Measurements from ENCODE around the gene MYH10.

MYH10 gene

DNA sequence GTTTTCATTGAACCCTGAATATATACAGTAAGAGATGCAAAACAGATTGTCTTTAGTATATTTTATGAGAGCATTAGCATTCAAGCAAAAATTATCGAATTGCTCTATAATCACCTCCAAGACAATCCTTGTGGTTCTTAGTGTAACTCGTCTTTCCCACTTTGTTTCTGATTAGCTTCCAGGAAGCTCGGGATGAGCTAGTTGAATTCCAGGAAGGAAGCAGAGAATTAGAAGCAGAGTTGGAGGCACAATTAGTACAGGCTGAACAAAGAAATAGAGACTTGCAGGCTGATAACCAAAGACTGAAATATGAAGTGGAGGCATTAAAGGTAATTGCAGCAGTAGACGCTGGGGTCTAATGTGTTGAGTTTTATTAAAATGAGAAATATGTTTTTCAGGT lies 185.0 kb downstream of the MYH10 start:
- Histone ChIP-seq H2AFZ (ENCODE audit: low read depth, low read length, severe bottlenecking) (no peak overlapping the region), H3K4me2 (ENCODE audit: low read depth, low read length, poor library complexity, severe bottlenecking) (no peak overlapping the region), H3K79me2 (ENCODE audit: insufficient read depth, low read length) (peaks cover 37% of the 10 kb centered on the region), H3K4me3 (ENCODE audit: insufficient read depth, low read length, poor library complexity, severe bottlenecking) (no peak overlapping the region), H4K20me1 (ENCODE audit: low read depth, low read length) (no peaks in the 10 kb centered on the region), H3K9me2 (replicated peaks; ENCODE audit: insufficient read depth, low read length) (no peaks in the 10 kb centered on the region), H3K27me3 (ENCODE audit: low read length) (no peaks in the 10 kb centered on the region), H3K36me3 (ENCODE audit: low read length) (peaks cover 26% of the 10 kb centered on the region), H3K9ac (ENCODE audit: low read length) (no peak overlapping the region), H3K9me3 (ENCODE audit: insufficient read depth, low read length) (no peaks in the 10 kb centered on the region), H3F3A (ENCODE audit: insufficient read depth) (no peaks in the 10 kb centered on the region; the same call in 1 of the 2 replicates), H3K27ac (ENCODE audit: low read depth, low read length) (no peak overlapping the region)
- TF ChIP-seq, protein P1, sequence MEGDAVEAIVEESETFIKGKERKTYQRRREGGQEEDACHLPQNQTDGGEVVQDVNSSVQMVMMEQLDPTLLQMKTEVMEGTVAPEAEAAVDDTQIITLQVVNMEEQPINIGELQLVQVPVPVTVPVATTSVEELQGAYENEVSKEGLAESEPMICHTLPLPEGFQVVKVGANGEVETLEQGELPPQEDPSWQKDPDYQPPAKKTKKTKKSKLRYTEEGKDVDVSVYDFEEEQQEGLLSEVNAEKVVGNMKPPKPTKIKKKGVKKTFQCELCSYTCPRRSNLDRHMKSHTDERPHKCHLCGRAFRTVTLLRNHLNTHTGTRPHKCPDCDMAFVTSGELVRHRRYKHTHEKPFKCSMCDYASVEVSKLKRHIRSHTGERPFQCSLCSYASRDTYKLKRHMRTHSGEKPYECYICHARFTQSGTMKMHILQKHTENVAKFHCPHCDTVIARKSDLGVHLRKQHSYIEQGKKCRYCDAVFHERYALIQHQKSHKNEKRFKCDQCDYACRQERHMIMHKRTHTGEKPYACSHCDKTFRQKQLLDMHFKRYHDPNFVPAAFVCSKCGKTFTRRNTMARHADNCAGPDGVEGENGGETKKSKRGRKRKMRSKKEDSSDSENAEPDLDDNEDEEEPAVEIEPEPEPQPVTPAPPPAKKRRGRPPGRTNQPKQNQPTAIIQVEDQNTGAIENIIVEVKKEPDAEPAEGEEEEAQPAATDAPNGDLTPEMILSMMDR (IDR thresholded peaks at IDR 0.05; ENCODE audit: insufficient read depth, low read length, poor library complexity, severe bottlenecking) = no peak
- TF ChIP-seq EZH2phosphoT487 (conservative IDR thresholded peaks at IDR 0.05; ENCODE audit: low read length) = no peak

- Histone ChIP-seq H3K27me3 (ENCODE audit: low read length) (no peaks in the 10 kb centered on the region), H3K27ac (ENCODE audit: low read depth, low read length) (no peak overlapping the region), H3K36me3 (ENCODE audit: low read length) (peaks cover 23% of the 10 kb centered on the region), H3F3A (ENCODE audit: insufficient read depth) (no peaks in the 10 kb centered on the region; the same call in 1 of the 2 replicates), H2AFZ (ENCODE audit: low read depth, low read length, severe bottlenecking) (no peak overlapping the region), H3K4me2 (ENCODE audit: low read depth, low read length, poor library complexity, severe bottlenecking) (no peak overlapping the region), H3K4me3 (ENCODE audit: insufficient read depth, low read length, poor library complexity, severe bottlenecking) (no peak overlapping the region), H3K9me3 (ENCODE audit: insufficient read depth, low read length) (no peaks in the 10 kb centered on the region), H3K9me2 (replicated peaks; ENCODE audit: insufficient read depth, low read length) (no peaks in the 10 kb centered on the region), H4K20me1 (ENCODE audit: low read depth, low read length) (no peaks in the 10 kb centered on the region), H3K79me2 (ENCODE audit: insufficient read depth, low read length) (peaks cover 47% of the 10 kb centered on the region), H3K9ac (ENCODE audit: low read length) (no peak overlapping the region)
- no peak for TF ChIP-seq EZH2phosphoT487 (conservative IDR thresholded peaks at IDR 0.05; ENCODE audit: low read length)
- TF ChIP-seq, protein P1 (IDR thresholded peaks at IDR 0.05; ENCODE audit: insufficient read depth, low read length, poor library complexity, severe bottlenecking) = no peak
Measured at GRCh38 chr17:8444494-8444893, 186.0 kb downstream of the MYH10 start.

- Histone ChIP-seq H3K27ac (ENCODE audit: low read depth, low read length) (no peak overlapping the region), H3K27me3 (ENCODE audit: low read length) (no peaks in the 10 kb centered on the region), H3K9me3 (ENCODE audit: insufficient read depth, low read length) (no peaks in the 10 kb centered on the region), H3F3A (ENCODE audit: insufficient read depth) (no peaks in the 10 kb centered on the region; the same call in 1 of the 2 replicates), H3K79me2 (ENCODE audit: insufficient read depth, low read length) (peaks cover 53% of the 10 kb centered on the region), H3K9ac (ENCODE audit: low read length) (no peak overlapping the region), H3K36me3 (ENCODE audit: low read length) (peaks cover 22% of the 10 kb centered on the region), H3K9me2 (replicated peaks; ENCODE audit: insufficient read depth, low read length) (no peaks in the 10 kb centered on the region), H4K20me1 (ENCODE audit: low read depth, low read length) (no peaks in the 10 kb centered on the region), H3K4me2 (ENCODE audit: low read depth, low read length, poor library complexity, severe bottlenecking) (no peak overlapping the region), H2AFZ (ENCODE audit: low read depth, low read length, severe bottlenecking) (no peak overlapping the region), H3K4me3 (ENCODE audit: insufficient read depth, low read length, poor library complexity, severe bottlenecking) (no peak overlapping the region)
- no peak for TF ChIP-seq EZH2phosphoT487 (conservative IDR thresholded peaks at IDR 0.05; ENCODE audit: low read length)
- TF ChIP-seq, protein P1 (IDR thresholded peaks at IDR 0.05; ENCODE audit: insufficient read depth, low read length, poor library complexity, severe bottlenecking) = no peak
Measured at GRCh38 chr17:8443756-8444155, 186.8 kb downstream of the MYH10 start.
